DMS153 treated with DMSO at 0.1 percent for 48 hours (cell line): Measurements from ENCODE around the gene MAN2A1.
"Not testable (repeated sequence)": the region's sequence is repeated elsewhere in the genome, so short reads cannot be mapped to it uniquely, and the experiment has no call there.

Source experiments
- DNase-seq: peaks from one replicate; lab custom pipeline; 2025; ENCODE audit not compliant: unreplicated experiment; lab: John Stamatoyannopoulos, UW

Gene MAN2A1

GRCh38 chr5:109750463-109750862, 60.7 kb downstream of the MAN2A1 start:
- no peak for DNase-seq

- DNase-seq, result no peak
Measured at GRCh38 chr5:109753279-109753678, 63.6 kb downstream of the MAN2A1 start.

- DNase-seq, result no peak
Measured at GRCh38 chr5:109754319-109754718, 64.6 kb downstream of the MAN2A1 start.

GRCh38 chr5:109755761-109756160, 66.0 kb downstream of the MAN2A1 start:
- DNase-seq, result no peak

GRCh38 chr5:109756543-109757185, 66.9 kb downstream of the MAN2A1 start:
- no peak for DNase-seq

GRCh38 chr5:109757490-109757889, 67.8 kb downstream of the MAN2A1 start:
- DNase-seq, result no peak

- no peak for DNase-seq
Measured at GRCh38 chr5:109759306-109759705, 69.6 kb downstream of the MAN2A1 start.

- not testable (repeated sequence) for DNase-seq
Measured at GRCh38 chr5:109760130-109760529, 70.4 kb downstream of the MAN2A1 start.

- no peak for DNase-seq
Measured at GRCh38 chr5:109762821-109763220, 73.1 kb downstream of the MAN2A1 start.

GRCh38 chr5:109767184-109767995, 77.7 kb downstream of the MAN2A1 start:
- no peak for DNase-seq

- no peak for DNase-seq
Measured at GRCh38 chr5:109767997-109768396, 78.3 kb downstream of the MAN2A1 start.

GRCh38 chr5:109769597-109770291, 80.0 kb downstream of the MAN2A1 start:
- DNase-seq, result no peak

- no peak for DNase-seq
Measured at GRCh38 chr5:109775130-109775529, 85.4 kb downstream of the MAN2A1 start.

- DNase-seq, result no peak
Measured at GRCh38 chr5:109779036-109779735, 89.5 kb downstream of the MAN2A1 start.

GRCh38 chr5:109784687-109785086, 95.0 kb downstream of the MAN2A1 start:
- DNase-seq, result no peak

- DNase-seq, result no peak
Measured at GRCh38 chr5:109786206-109786855, 96.6 kb downstream of the MAN2A1 start.

- no peak for DNase-seq
Measured at GRCh38 chr5:109788596-109788995, 98.9 kb downstream of the MAN2A1 start.

- no peak for DNase-seq
Measured at GRCh38 chr5:109792613-109793012, 102.9 kb downstream of the MAN2A1 start.

- DNase-seq, result no peak
Measured at GRCh38 chr5:109803854-109804253, 114.1 kb downstream of the MAN2A1 start.

- DNase-seq, result no peak
Measured at GRCh38 chr5:109805472-109805871, 115.7 kb downstream of the MAN2A1 start.

- no peak for DNase-seq
Measured at GRCh38 chr5:109805883-109806282, 116.2 kb downstream of the MAN2A1 start.
